GM18907 (cell line): ENCODE results near the gene TENM3.

Experiments used
- ATAC-seq: cut with Tn5 transposase; IDR thresholded peaks from one replicate; pipeline ENCODE4 v1.9.1; 2021; ENCODE audit warnings: mild to moderate bottlenecking, moderate library complexity; ENCODE audit not compliant: unreplicated experiment

TENM3 gene

GRCh38 chr4:182648766-182649165, 405.6 kb downstream of the TENM3 start:
- ATAC-seq: no peak

- ATAC-seq: no peak
Measured at GRCh38 chr4:182649698-182650477, 406.7 kb downstream of the TENM3 start.

GRCh38 chr4:182653596-182653995, 410.4 kb downstream of the TENM3 start:
- ATAC-seq: no peak

GRCh38 chr4:182655340-182655739, 412.1 kb downstream of the TENM3 start:
- ATAC-seq: no peak

GRCh38 chr4:182662551-182662950, 419.3 kb downstream of the TENM3 start:
- no peak for ATAC-seq

GRCh38 chr4:182671231-182671630, 428.0 kb downstream of the TENM3 start:
- ATAC-seq: no peak

- ATAC-seq: no peak
Measured at GRCh38 chr4:182671749-182672148, 428.5 kb downstream of the TENM3 start.

GRCh38 chr4:182678590-182678989, 435.4 kb downstream of the TENM3 start:
- ATAC-seq: no peak

GRCh38 chr4:182679533-182679932, 436.3 kb downstream of the TENM3 start:
- no peak for ATAC-seq

- no peak for ATAC-seq
Measured at GRCh38 chr4:182680234-182680653, 437.0 kb downstream of the TENM3 start.

GRCh38 chr4:182683661-182684060, 440.5 kb downstream of the TENM3 start:
- ATAC-seq: no peak

GRCh38 chr4:182684796-182685195, 441.6 kb downstream of the TENM3 start:
- ATAC-seq: no peak

GRCh38 chr4:182688081-182688480, 444.9 kb downstream of the TENM3 start:
- no peak for ATAC-seq

- ATAC-seq: no peak
Measured at GRCh38 chr4:182694551-182694950, 451.3 kb downstream of the TENM3 start.

- no peak for ATAC-seq
Measured at GRCh38 chr4:182695009-182695408, 451.8 kb downstream of the TENM3 start.

GRCh38 chr4:182695842-182696241, 452.6 kb downstream of the TENM3 start:
- no peak for ATAC-seq

GRCh38 chr4:182697094-182697493, 453.9 kb downstream of the TENM3 start:
- no peak for ATAC-seq

- ATAC-seq: no peak
Measured at GRCh38 chr4:182698212-182698611, 455.0 kb downstream of the TENM3 start.

GRCh38 chr4:182699201-182699600, 456.0 kb downstream of the TENM3 start:
- ATAC-seq: no peak

GRCh38 chr4:182699795-182700194, 456.6 kb downstream of the TENM3 start:
- no peak for ATAC-seq

- no peak for ATAC-seq
Measured at GRCh38 chr4:182700362-182701160, 457.4 kb downstream of the TENM3 start.

GRCh38 chr4:182704077-182704476, 460.9 kb downstream of the TENM3 start:
- no peak for ATAC-seq
